Bladder microvascular endothelial cell (primary cell): Measurements from ENCODE around the gene FBXW7. TPM values are rescaled to one million over a fixed set of nuclear protein-coding genes. Genes with fewer than 3 reads are reported as not detected.

ENCODE experiments used
- total RNA-seq: library from RNA; depleted of rRNA; stranded (reverse); fragments of >200 nt; gene quantifications from 2 replicates; pipeline ENCODE4 v1.2.3, GENCODE V29; 2014

FBXW7 gene
- 58.3 and 103 TPM in 2 replicates for total RNA-seq

DNA sequence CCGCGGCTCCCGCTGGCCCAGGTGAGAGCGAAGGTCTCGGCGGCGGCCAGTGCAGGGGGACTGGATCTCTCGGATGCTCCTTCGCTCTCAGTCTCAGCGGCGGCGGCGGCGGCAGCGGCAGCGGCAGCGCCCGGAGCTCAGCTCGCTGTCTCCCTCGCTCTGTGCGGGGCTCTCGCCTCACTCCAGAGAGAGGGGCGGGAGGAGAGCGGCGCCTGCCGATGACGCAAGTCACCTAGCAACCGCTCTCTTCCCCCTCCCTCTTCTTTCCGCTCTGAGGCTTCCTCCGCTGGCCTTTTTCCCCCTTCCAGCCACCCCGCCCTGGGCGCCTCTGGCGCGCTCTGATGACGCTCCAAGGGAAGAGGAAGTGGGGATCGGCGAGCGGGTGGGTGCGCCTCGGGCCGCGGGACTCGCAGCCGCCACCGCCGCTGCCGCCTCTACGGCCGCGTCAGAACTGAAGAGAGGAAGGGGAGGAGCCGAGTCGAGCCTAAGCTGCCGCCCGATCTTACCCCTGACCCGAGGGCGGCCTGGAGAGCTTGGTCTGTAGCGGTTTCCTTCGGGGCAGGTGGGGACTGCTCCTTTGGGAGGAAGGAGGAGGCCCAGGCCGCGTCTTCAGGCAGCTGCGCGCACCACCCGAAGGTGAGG is at the start of gene FBXW7:
FBXW7 (minus strand) TSS at position 190 of the 642 bp plus-strand sequence. CDS start 124,289 bp downstream, outside the sequence.

Other genes with a start within 250 kb of the FBXW7 start
- gene TMEM154, start 143.9 kb upstream of the FBXW7 start, total RNA-seq = 2.8 and 2.9 TPM in 2 replicates
- gene TIGD4, start 243.6 kb upstream of the FBXW7 start, total RNA-seq = under 0.01 and 0.06 TPM in 2 replicates
- gene ARFIP1, start 243.9 kb upstream of the FBXW7 start, total RNA-seq = 27.0 and 28.5 TPM in 2 replicates